Fibroblast of skin of scalp (primary cell): ENCODE results near the gene KRT27.
"Not testable (repeated sequence)": the region's sequence is repeated elsewhere in the genome, so short reads cannot be mapped to it uniquely, and the experiment has no call there.

ENCODE experiments used
- DNase-seq: peaks from one replicate; pipeline ENCODE4 v3.0.0-alpha.2; 2013

KRT27 gene

GRCh38 chr17:40753804-40754203 lies 28.5 kb downstream of the KRT27 start:
- DNase-seq, result no peak

- DNase-seq, result no peak
Observed at GRCh38 chr17:40751065-40751464, 31.3 kb downstream of the KRT27 start.

- no peak for DNase-seq
Observed at GRCh38 chr17:40750391-40750790, 32.0 kb downstream of the KRT27 start.

GRCh38 chr17:40748666-40749065 lies 33.7 kb downstream of the KRT27 start:
- DNase-seq, result not testable (repeated sequence)

- DNase-seq, result no peak
Observed at GRCh38 chr17:40738553-40738952, 43.8 kb downstream of the KRT27 start.

GRCh38 chr17:40735016-40735415 lies 47.3 kb downstream of the KRT27 start:
- no peak for DNase-seq

- DNase-seq, result no peak
Observed at GRCh38 chr17:40734018-40734417, 48.3 kb downstream of the KRT27 start.

GRCh38 chr17:40730970-40731369 lies 51.4 kb downstream of the KRT27 start:
- no peak for DNase-seq

- no peak for DNase-seq
Observed at GRCh38 chr17:40727447-40728231, 54.7 kb downstream of the KRT27 start.

GRCh38 chr17:40726919-40727318 lies 55.4 kb downstream of the KRT27 start:
- no peak for DNase-seq
